ENCODE data around the gene PDPR.
"Not testable (repeated sequence)": the region's sequence is repeated elsewhere in the genome, so short reads cannot be mapped to it uniquely, and the experiment has no call there.

DNA sequence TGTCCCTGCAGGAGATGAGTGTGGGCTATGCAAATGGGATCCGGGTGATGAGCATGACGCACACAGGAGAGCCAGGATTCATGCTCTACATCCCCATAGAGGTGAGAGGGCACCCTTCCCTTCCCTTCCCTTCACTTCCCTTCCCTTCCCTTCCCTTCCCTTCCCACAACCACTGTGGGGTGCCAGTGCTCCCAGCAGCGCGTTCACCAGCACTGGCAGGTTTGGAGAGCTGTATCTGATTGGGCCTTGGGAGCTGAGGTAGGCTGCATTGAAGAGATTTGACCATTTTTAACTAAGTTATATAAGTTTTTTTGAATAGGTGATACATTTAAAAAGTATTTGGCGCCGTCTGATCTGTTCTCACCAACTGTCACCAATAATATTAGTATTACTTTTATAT is 34.3 kb downstream of the PDPR start:
- TF ChIP-seq, protein P1, sequence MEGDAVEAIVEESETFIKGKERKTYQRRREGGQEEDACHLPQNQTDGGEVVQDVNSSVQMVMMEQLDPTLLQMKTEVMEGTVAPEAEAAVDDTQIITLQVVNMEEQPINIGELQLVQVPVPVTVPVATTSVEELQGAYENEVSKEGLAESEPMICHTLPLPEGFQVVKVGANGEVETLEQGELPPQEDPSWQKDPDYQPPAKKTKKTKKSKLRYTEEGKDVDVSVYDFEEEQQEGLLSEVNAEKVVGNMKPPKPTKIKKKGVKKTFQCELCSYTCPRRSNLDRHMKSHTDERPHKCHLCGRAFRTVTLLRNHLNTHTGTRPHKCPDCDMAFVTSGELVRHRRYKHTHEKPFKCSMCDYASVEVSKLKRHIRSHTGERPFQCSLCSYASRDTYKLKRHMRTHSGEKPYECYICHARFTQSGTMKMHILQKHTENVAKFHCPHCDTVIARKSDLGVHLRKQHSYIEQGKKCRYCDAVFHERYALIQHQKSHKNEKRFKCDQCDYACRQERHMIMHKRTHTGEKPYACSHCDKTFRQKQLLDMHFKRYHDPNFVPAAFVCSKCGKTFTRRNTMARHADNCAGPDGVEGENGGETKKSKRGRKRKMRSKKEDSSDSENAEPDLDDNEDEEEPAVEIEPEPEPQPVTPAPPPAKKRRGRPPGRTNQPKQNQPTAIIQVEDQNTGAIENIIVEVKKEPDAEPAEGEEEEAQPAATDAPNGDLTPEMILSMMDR (IDR thresholded peaks at IDR 0.05; ENCODE audit: insufficient read depth, low read length): not testable (repeated sequence)
- TF ChIP-seq POLR2AphosphoS5 (IDR thresholded peaks at IDR 0.05; ENCODE audit: low read depth); SPI1 (IDR thresholded peaks at IDR 0.05; ENCODE audit: borderline replicate concordance, low read depth): not testable (repeated sequence)

Measured in HL-60 (cell line).